Measurements from ENCODE around the gene ABCA8. TPM values are rescaled to one million over a fixed set of nuclear protein-coding genes. Genes with fewer than 3 reads are reported as not detected.

The ABCA8 gene
- polyA plus RNA-seq, 3 donors = not detected

GRCh38 chr17:68886401-68886800 is 68.8 kb downstream of the ABCA8 start:
- no peak for DNase-seq
- TF ChIP-seq, protein P1, sequence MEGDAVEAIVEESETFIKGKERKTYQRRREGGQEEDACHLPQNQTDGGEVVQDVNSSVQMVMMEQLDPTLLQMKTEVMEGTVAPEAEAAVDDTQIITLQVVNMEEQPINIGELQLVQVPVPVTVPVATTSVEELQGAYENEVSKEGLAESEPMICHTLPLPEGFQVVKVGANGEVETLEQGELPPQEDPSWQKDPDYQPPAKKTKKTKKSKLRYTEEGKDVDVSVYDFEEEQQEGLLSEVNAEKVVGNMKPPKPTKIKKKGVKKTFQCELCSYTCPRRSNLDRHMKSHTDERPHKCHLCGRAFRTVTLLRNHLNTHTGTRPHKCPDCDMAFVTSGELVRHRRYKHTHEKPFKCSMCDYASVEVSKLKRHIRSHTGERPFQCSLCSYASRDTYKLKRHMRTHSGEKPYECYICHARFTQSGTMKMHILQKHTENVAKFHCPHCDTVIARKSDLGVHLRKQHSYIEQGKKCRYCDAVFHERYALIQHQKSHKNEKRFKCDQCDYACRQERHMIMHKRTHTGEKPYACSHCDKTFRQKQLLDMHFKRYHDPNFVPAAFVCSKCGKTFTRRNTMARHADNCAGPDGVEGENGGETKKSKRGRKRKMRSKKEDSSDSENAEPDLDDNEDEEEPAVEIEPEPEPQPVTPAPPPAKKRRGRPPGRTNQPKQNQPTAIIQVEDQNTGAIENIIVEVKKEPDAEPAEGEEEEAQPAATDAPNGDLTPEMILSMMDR (IDR thresholded peaks at IDR 0.05) = no peak
- no peaks in the 10 kb centered on the region for H4K20me1 ChIP-seq (ENCODE audit: insufficient read depth, low read length)
- peaks cover 0 to 9% (median 1%) of the 10 kb centered on the region in 7 donors for H3K9me3 Mint-ChIP-seq
- no peak overlapping the region for H3K9ac ChIP-seq (ENCODE audit: insufficient read depth, low read length, poor library complexity, severe bottlenecking)
- H3K27ac Mint-ChIP-seq = no peak overlapping the region
- no peak overlapping the region for H2AFZ ChIP-seq (ENCODE audit: insufficient read depth, low read depth, low read length, poor library complexity, severe bottlenecking)
- no peaks in the 10 kb centered on the region for H3K27me3 Mint-ChIP-seq (ENCODE audit: low read depth in 3 of 3)
- no peak overlapping the region for H3K4me2 ChIP-seq (replicated peaks; ENCODE audit: extremely low read depth, low read length, poor library complexity, severe bottlenecking)
- H3K36me3 Mint-ChIP-seq = no peaks in the 10 kb centered on the region
- H3K4me3 Mint-ChIP-seq = no peak overlapping the region
- no peak overlapping the region for H3K4me3 ChIP-seq (replicated peaks in 1 of 3; ENCODE audit: low read depth in 2 of 3, low read length in 3 of 3)
- H3K27ac ChIP-seq (ENCODE audit: low read depth in 1 of 2, low read length in 2 of 2) = no peak overlapping the region
- no peaks in the 10 kb centered on the region for H3K36me3 ChIP-seq (replicated peaks in 1 of 2; ENCODE audit: control insufficient read depth in 1 of 2, insufficient read depth in 2 of 2, low read length in 2 of 2)
- intact Hi-C loops (cut with micrococcal nuclease) = no loop called here
- H3K4me1 ChIP-seq (ENCODE audit: control insufficient read depth in 1 of 2, insufficient read depth in 2 of 2, low read length in 2 of 2) = no peaks in the 10 kb centered on the region
- H3K4me1 Mint-ChIP-seq = no peaks in the 10 kb centered on the region
- no peaks in the 10 kb centered on the region for H3K9me3 ChIP-seq (replicated peaks in 1 of 2; ENCODE audit: control insufficient read depth in 1 of 2, insufficient read depth in 1 of 2, low read length in 2 of 2)
- H3K79me2 ChIP-seq (ENCODE audit: insufficient read depth, low read length) = no peaks in the 10 kb centered on the region
- H3K27me3 ChIP-seq (ENCODE audit: control insufficient read depth in 2 of 2, insufficient read depth in 2 of 2, low read length in 2 of 2) = no peaks in the 10 kb centered on the region
- WGBS (ENCODE audit: insufficient coverage) = no CpG with 5 or more reads among the region's 3 CpGs

DNA sequence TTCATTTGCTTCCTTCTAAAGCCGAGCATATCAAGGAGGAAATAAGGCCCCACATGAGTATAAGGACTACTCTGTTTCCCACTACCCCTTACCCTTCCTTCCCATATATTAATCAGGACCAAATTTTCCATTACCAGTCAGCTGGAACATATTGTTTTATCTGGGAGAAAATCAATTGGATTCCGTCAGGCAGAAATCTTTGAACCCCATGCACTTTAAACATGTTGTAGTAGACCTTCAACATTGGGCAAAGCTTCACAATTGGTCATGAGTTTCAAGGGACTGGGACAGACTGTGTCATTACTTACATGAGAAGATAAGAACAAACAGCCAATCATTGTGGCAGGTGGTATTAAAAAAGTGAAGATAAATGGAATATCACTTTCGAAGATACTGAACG is 70.3 kb downstream of the ABCA8 start:
- Histone ChIP-seq H2AFZ (ENCODE audit: insufficient read depth, low read depth, low read length, poor library complexity, severe bottlenecking) (no peak overlapping the region), H3K4me1 (ENCODE audit: control insufficient read depth in 1 of 2, insufficient read depth in 2 of 2, low read length in 2 of 2) (no peaks in the 10 kb centered on the region), H3K4me2 (replicated peaks; ENCODE audit: extremely low read depth, low read length, poor library complexity, severe bottlenecking) (no peak overlapping the region), H3K9me3 (replicated peaks in 1 of 2; ENCODE audit: control insufficient read depth in 1 of 2, insufficient read depth in 1 of 2, low read length in 2 of 2) (peaks cover 9% of the 10 kb centered on the region in 2 donors), H3K27me3 (ENCODE audit: control insufficient read depth in 2 of 2, insufficient read depth in 2 of 2, low read length in 2 of 2) (no peaks in the 10 kb centered on the region), H3K36me3 (replicated peaks in 1 of 2; ENCODE audit: control insufficient read depth in 1 of 2, insufficient read depth in 2 of 2, low read length in 2 of 2) (no peaks in the 10 kb centered on the region), H3K4me3 (replicated peaks in 1 of 3; ENCODE audit: low read depth in 2 of 3, low read length in 3 of 3) (no peak overlapping the region), H3K79me2 (ENCODE audit: insufficient read depth, low read length) (no peaks in the 10 kb centered on the region), H3K9ac (ENCODE audit: insufficient read depth, low read length, poor library complexity, severe bottlenecking) (no peak overlapping the region), H3K27ac (ENCODE audit: low read depth in 1 of 2, low read length in 2 of 2) (no peak overlapping the region), H4K20me1 (ENCODE audit: insufficient read depth, low read length) (no peaks in the 10 kb centered on the region)
- DNase-seq = no peak
- H3K4me1 Mint-ChIP-seq = no peaks in the 10 kb centered on the region
- no peak overlapping the region for H3K27ac Mint-ChIP-seq
- TF ChIP-seq, protein P1 (IDR thresholded peaks at IDR 0.05) = no peak
- peaks cover 9 to 18% (median 9%) of the 10 kb centered on the region in 7 donors for H3K9me3 Mint-ChIP-seq
- no CpG with 5 or more reads among the region's 4 CpGs for WGBS (ENCODE audit: insufficient coverage)
- intact Hi-C loops (cut with micrococcal nuclease) = no loop called here
- no peaks in the 10 kb centered on the region for H3K27me3 Mint-ChIP-seq (ENCODE audit: low read depth in 3 of 3)
- H3K4me3 Mint-ChIP-seq = no peak overlapping the region
- no peaks in the 10 kb centered on the region for H3K36me3 Mint-ChIP-seq
